ENCODE data around the gene CELF3.

Gene CELF3

GRCh38 chr1:151716771-151717631 lies at the start of gene CELF3:
CELF3 (minus strand) TSS chr1:151716803; CDS start chr1:151716020, 783 bp downstream.
- H3K27ac ChIP-seq: no peak within 1 kb of the TSS
- no peak for TF ChIP-seq CTCF (conservative IDR thresholded peaks at IDR 0.05)

DNA sequence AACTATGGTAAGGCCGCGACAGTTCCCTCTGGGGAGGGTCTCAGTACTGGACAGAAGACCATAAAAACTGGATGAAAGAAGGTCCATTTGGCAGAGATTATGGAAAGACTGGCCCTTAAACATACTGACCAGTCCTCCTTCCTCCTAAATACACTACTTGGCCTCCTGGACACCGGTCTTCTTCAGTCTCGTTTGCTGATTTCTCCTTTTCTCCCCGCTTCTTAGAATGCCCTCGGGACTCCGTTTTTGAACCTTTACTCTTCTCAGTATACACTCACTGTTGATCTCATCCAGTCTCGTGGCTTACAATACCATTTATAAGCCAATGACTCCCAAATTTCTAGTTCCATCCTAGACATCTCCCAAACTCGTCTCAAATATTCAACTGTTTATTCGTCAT lies 47.4 kb upstream of the CELF3 start:
- TF ChIP-seq CTCF (conservative IDR thresholded peaks at IDR 0.05): no peak
- H3K27ac ChIP-seq: peak overlapping the region; percentile 98

GRCh38 chr1:151762941-151763921 lies 46.6 kb upstream of the CELF3 start, which contains the start of gene MRPL9:
MRPL9 (minus strand) TSS chr1:151763496; CDS start chr1:151763479, 17 bp downstream.
- no peak for TF ChIP-seq CTCF (conservative IDR thresholded peaks at IDR 0.05)
- peak within 1 kb of the TSS; percentile 98 for H3K27ac ChIP-seq

DNA sequence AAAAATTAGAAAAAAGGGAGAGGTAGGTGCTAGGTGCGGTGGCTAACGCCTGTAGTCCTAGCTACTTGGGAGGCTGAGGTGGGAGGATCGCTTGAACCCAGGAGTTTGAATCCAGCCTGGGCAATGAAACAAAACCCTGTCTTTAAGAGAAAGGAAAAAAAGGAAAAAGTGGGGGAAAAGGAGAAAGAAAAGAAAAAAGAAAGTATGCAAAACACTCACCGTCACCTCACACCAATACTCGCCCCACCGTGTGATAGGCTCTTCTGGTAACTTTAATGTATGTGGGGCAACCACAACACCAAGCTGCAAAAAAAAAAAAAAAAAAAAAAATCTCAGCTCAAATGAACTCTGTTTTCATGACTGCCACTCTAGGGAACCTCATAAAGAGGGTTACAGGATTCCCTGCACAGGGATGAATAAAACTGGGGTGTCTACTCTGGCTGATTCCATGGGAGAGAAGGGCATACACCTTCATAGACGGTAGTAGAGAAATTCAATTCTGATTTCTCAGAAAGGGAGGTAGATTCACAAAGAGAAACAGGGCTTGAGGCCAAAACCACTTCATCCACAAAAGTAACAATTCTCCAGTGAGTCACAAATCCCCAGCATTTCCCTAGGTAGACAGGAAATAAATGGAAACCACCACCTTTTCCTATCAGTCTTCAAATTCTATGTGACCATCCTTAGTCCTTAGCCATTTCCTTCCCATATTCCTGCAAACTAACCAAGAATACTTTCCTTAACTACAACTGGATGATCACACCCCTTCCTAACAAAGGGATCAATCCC lies 44.2 kb upstream of the CELF3 start:
- H3K27ac ChIP-seq: peak overlapping the region; percentile 19; the same call in 1 of the 2 replicates
- no peak for TF ChIP-seq CTCF (conservative IDR thresholded peaks at IDR 0.05)

GRCh38 chr1:151759241-151759640 lies 42.6 kb upstream of the CELF3 start:
- no peak overlapping the region; the same call in 1 of the 2 replicates for H3K27ac ChIP-seq
- TF ChIP-seq CTCF (conservative IDR thresholded peaks at IDR 0.05): no peak

- H3K27ac ChIP-seq: no peak overlapping the region
- TF ChIP-seq CTCF (conservative IDR thresholded peaks at IDR 0.05): no peak
Measured at GRCh38 chr1:151756291-151756690, 39.7 kb upstream of the CELF3 start.
